Neutrophil (primary cell): ENCODE results near the gene ALG2.

Source experiments
- H3K27ac ChIP-seq: fragments of 200-600 bp; sonication (generic); 2 replicates; pipeline ENCODE4 v1.5.1; 2016; ENCODE audit warnings: mild to moderate bottlenecking, moderate library complexity
- H3K27me3 ChIP-seq: fragments of 200-600 bp; sonication (generic); 2 replicates; pipeline ENCODE4 v1.6.0; 2016; ENCODE audit warnings: mild to moderate bottlenecking
- H3K36me3 ChIP-seq: fragments of 200-600 bp; sonication (generic); 2 replicates; pipeline ENCODE4 v1.5.1; 2017
- H3K4me1 ChIP-seq, 2 experiments: fragments of 200-600 bp in 1 of 2; sonication (generic) in 1 of 2; 1 replicate in 1 of 2; 2 replicates in 1 of 2; pipeline versions ENCODE4 v1.5.1 to v1.6.1; 2013 to 2016; ENCODE audit warnings: low read depth in 1 of 2, low read length in 1 of 2, mild to moderate bottlenecking in 1 of 2, moderate library complexity in 1 of 2; ENCODE audit not compliant: control insufficient read depth in 1 of 2, insufficient read depth in 1 of 2
- H3K4me3 ChIP-seq, 2 experiments: fragments of 200-600 bp in 1 of 2; sonication (generic) in 1 of 2; 1 replicate in 1 of 2; 2 replicates in 1 of 2; pipeline ENCODE4 v1.5.1; 2013 to 2016; ENCODE audit warnings: low read depth in 1 of 2, low read length in 1 of 2, mild to moderate bottlenecking in 1 of 2, moderate library complexity in 1 of 2
- H3K9me3 ChIP-seq: fragments of 200-600 bp; sonication (generic); 2 replicates; pipeline ENCODE4 v1.5.1; 2016
- CTCF ChIP-seq: fragments of 200-600 bp; sonication (generic); IDR thresholded peaks from 2 replicates; pipeline ENCODE4 v1.5.1; 2016; ENCODE audit warnings: antibody characterized with exemption

Gene ALG2

DNA sequence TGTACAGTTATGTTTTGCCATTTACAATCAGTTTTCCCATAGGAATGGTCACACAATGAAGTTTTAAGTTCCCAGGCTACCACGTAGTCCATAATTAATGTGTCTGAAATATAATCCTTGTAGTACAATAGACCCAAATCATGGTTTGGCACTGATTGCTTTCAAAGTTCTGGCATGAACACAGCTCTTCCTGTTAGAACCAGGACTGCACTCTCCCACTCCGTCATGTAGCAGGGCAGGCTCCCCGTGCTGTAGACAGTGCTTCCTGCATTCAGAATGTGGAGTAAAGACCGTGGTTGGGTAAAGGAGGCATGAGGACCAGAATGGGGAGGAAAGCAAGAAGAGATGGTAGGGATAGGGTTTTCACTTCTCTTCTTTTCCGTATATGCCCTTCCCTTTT lies 4.3 kb upstream of the ALG2 start:
- H3K4me1 ChIP-seq, result peaks cover 13 to 19% of the 10 kb centered on the region in 2 experiments
- no peak overlapping the region for H3K27ac ChIP-seq
- peaks cover 46% of the 10 kb centered on the region for H3K36me3 ChIP-seq
- no peaks in the 10 kb centered on the region for H3K9me3 ChIP-seq
- H3K4me3 ChIP-seq, result no peak overlapping the region
- no peak for TF ChIP-seq CTCF
- H3K27me3 ChIP-seq, result no peaks in the 10 kb centered on the region

DNA sequence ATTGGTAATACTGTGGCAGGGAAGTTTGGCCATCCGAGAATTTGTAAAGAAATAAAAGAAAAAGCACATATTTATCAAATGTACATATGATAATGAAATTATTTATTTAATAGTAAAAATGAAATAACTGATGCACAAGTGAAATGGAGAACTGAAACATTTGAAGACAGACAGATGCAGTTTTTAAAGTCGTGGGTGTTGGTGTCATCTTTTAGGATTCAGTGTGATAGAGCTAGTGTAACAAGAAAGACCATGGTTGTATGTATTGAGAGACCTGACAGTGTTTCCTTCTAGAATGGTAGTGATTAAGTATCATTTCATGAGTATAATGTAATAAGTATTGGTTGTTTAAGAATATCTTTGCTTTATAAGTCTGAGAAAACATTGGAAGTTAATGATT lies 2.7 kb upstream of the ALG2 start:
- Histone ChIP-seq H3K4me3 (no peak overlapping the region), H3K4me1 (peaks cover 25 to 26% of the 10 kb centered on the region in 2 experiments), H3K9me3 (no peaks in the 10 kb centered on the region), H3K36me3 (peaks cover 33% of the 10 kb centered on the region), H3K27me3 (no peaks in the 10 kb centered on the region), H3K27ac (no peak overlapping the region)
- no peak for TF ChIP-seq CTCF

- peak overlapping the region; percentile 76 to 97 for H3K4me3 ChIP-seq
- TF ChIP-seq CTCF, result no peak
- H3K9me3 ChIP-seq, result no peaks in the 10 kb centered on the region
- H3K4me1 ChIP-seq, result peaks cover 25 to 27% of the 10 kb centered on the region in 2 experiments
- no peaks in the 10 kb centered on the region for H3K27me3 ChIP-seq
- peaks cover 24% of the 10 kb centered on the region for H3K36me3 ChIP-seq
- peak overlapping the region; percentile 94 for H3K27ac ChIP-seq
Observed at GRCh38 chr9:99222416-99223270, 901 bp upstream of the ALG2 start.

GRCh38 chr9:99221266-99221620 lies 499 bp downstream of the ALG2 start:
- Histone ChIP-seq H3K4me3 (peak overlapping the region; percentile 76 to 97), H3K27me3 (no peaks in the 10 kb centered on the region), H3K9me3 (no peaks in the 10 kb centered on the region), H3K4me1 (peaks cover 25 to 27% of the 10 kb centered on the region in 2 experiments), H3K36me3 (peaks cover 20% of the 10 kb centered on the region), H3K27ac (peak overlapping the region; percentile 94)
- TF ChIP-seq CTCF, result no peak

DNA sequence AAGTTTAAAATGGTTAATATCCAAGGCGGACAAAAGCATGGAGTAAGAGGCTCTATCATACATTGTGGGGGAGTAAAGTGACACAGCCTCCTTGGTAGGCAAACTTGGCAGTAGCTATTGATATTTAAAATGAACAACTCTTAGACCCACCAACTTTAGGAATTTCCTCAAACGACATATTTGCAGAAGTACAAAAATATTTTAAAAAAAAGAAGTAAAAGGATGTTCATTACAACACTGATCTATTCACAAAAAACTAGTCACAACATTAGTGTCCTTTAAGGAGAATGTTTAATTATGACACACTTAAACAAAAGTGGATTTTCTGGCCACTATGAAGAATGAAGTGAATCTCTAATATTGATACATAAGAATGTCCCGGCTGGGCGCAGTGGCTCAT lies 1.7 kb downstream of the ALG2 start:
- Histone ChIP-seq H3K27ac (no peak overlapping the region), H3K4me3 (no peak overlapping the region), H3K4me1 (peaks cover 25 to 27% of the 10 kb centered on the region in 2 experiments), H3K9me3 (no peaks in the 10 kb centered on the region), H3K36me3 (peaks cover 15% of the 10 kb centered on the region), H3K27me3 (no peaks in the 10 kb centered on the region)
- no peak for TF ChIP-seq CTCF
